GM10847 (cell line): Measurements from ENCODE around the gene SLCO3A1.

ENCODE experiments used
- POLR2A ChIP-seq: IDR thresholded peaks from 2 replicates; pipeline ENCODE4 v1.6.1; 2011; ENCODE audit not compliant: insufficient read length; ENCODE audit errors: extremely low read depth

The SLCO3A1 gene

GRCh38 chr15:92120094-92120795 is 266.7 kb downstream of the SLCO3A1 start:
- no peak for TF ChIP-seq POLR2A

GRCh38 chr15:92121047-92121446 is 267.5 kb downstream of the SLCO3A1 start:
- no peak for TF ChIP-seq POLR2A

- TF ChIP-seq POLR2A: no peak
These were observed 268.8 kb downstream of the SLCO3A1 start for GRCh38 chr15:92122259-92122658.

- TF ChIP-seq POLR2A: no peak
These were observed 270.6 kb downstream of the SLCO3A1 start for GRCh38 chr15:92123962-92124656.

- TF ChIP-seq POLR2A: no peak
These were observed 271.1 kb downstream of the SLCO3A1 start for GRCh38 chr15:92124657-92125010.

- no peak for TF ChIP-seq POLR2A
These were observed 275.3 kb downstream of the SLCO3A1 start for GRCh38 chr15:92128788-92129187.

- TF ChIP-seq POLR2A: no peak
These were observed 276.7 kb downstream of the SLCO3A1 start for GRCh38 chr15:92130244-92130643.

- TF ChIP-seq POLR2A: no peak
These were observed 277.4 kb downstream of the SLCO3A1 start for GRCh38 chr15:92130906-92131305.

GRCh38 chr15:92132982-92133755 is 279.7 kb downstream of the SLCO3A1 start:
- no peak for TF ChIP-seq POLR2A

GRCh38 chr15:92140796-92141195 is 287.3 kb downstream of the SLCO3A1 start:
- no peak for TF ChIP-seq POLR2A

- TF ChIP-seq POLR2A: no peak
These were observed 288.1 kb downstream of the SLCO3A1 start for GRCh38 chr15:92141607-92142006.

- TF ChIP-seq POLR2A: no peak
These were observed 289.0 kb downstream of the SLCO3A1 start for GRCh38 chr15:92142242-92143232.

GRCh38 chr15:92143765-92144164 is 290.3 kb downstream of the SLCO3A1 start:
- TF ChIP-seq POLR2A: no peak

GRCh38 chr15:92146511-92147150 is 293.1 kb downstream of the SLCO3A1 start:
- no peak for TF ChIP-seq POLR2A
